Tibial artery (tissue), 4 donors: Measurements from ENCODE around the gene CYLD.

Source experiments
- DNase-seq, 2 donors: peaks; one replicate each; pipeline ENCODE4 v3.0.0-alpha.2; 2019
- H3K27ac ChIP-seq, 2 donors: fragments of 200-600 bp; sonication (generic) in 1 of 2; 1 replicate in 1 of 2; 2 replicates in 1 of 2; pipeline ENCODE4 v1.5.1; 2018 to 2019; ENCODE audit warnings: mild to moderate bottlenecking in 1 of 2
- H3K27me3 ChIP-seq, 2 donors: fragments of 200-600 bp; sonication (generic) in 1 of 2; one replicate each; pipeline versions ENCODE4 v1.5.1 to v1.6.0; 2016 to 2019
- H3K36me3 ChIP-seq, 3 donors: fragments of 200-600 bp; sonication (generic) in 2 of 3; one replicate each; pipeline ENCODE4 v1.5.1; 2016 to 2019; ENCODE audit warnings: mild to moderate bottlenecking in 2 of 3
- H3K4me1 ChIP-seq, 4 donors: fragments of 200-600 bp; sonication (generic) in 2 of 4; 1 replicate in 3 of 4; 2 replicates in 1 of 4; pipeline ENCODE4 v1.5.1; 2016 to 2019
- H3K4me3 ChIP-seq, 2 donors: fragments of 200-600 bp; sonication (generic) in 1 of 2; 1 replicate in 1 of 2; 2 replicates in 1 of 2; pipeline ENCODE4 v1.5.1; 2018 to 2019; ENCODE audit warnings: mild to moderate bottlenecking in 2 of 2
- H3K9me3 ChIP-seq, 3 donors: fragments of 200-600 bp; sonication (generic) in 1 of 3; one replicate each; pipeline ENCODE4 v1.5.1; 2016 to 2019
- intact Hi-C: fragments of 100-400 bp; cut with DNase I; formaldehyde crosslinking; loops from one replicate; pipeline ENCODE4 v1.15.0; 2023; ENCODE audit warnings: low total_unique reads
- TF ChIP-seq, protein P1 (sequence below), 2 experiments: fragments of 200-600 bp in 1 of 2; fragments of 450-650 bp in 1 of 2; IDR thresholded peaks; one replicate each; pipeline ENCODE4 v1.5.1; 2017 to 2019; ENCODE audit warnings: antibody characterized with exemption in 2 of 2, mild to moderate bottlenecking in 1 of 2, moderate library complexity in 1 of 2

The CYLD gene

DNA sequence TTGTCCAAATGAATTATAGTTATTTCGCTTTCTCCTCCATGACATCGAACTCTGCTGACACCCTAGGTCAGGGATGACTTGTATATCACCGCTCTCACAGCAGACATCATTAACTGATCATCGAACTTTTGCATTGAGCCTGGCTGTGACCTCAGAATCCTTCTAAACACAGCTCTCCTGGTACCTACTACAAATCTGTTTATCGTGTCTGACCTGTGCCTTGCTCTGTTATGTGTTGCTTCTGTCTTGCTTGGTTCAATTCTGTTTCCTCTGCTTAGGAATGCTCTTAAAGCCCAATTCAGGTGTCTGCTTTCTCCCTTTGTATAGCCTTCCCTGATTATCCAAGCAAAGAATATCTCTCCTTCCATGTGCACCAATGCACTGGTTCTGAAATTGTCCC, 78.3 kb downstream of the CYLD start:
- H3K4me3 ChIP-seq, result no peak overlapping the region
- H3K9me3 ChIP-seq, result no peaks in the 10 kb centered on the region
- TF ChIP-seq, protein P1, sequence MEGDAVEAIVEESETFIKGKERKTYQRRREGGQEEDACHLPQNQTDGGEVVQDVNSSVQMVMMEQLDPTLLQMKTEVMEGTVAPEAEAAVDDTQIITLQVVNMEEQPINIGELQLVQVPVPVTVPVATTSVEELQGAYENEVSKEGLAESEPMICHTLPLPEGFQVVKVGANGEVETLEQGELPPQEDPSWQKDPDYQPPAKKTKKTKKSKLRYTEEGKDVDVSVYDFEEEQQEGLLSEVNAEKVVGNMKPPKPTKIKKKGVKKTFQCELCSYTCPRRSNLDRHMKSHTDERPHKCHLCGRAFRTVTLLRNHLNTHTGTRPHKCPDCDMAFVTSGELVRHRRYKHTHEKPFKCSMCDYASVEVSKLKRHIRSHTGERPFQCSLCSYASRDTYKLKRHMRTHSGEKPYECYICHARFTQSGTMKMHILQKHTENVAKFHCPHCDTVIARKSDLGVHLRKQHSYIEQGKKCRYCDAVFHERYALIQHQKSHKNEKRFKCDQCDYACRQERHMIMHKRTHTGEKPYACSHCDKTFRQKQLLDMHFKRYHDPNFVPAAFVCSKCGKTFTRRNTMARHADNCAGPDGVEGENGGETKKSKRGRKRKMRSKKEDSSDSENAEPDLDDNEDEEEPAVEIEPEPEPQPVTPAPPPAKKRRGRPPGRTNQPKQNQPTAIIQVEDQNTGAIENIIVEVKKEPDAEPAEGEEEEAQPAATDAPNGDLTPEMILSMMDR (IDR thresholded peaks at IDR 0.05), result no peak
- H3K27me3 ChIP-seq, result no peaks in the 10 kb centered on the region
- no peaks in the 10 kb centered on the region for H3K36me3 ChIP-seq
- no peak for DNase-seq
- H3K4me1 ChIP-seq, result no peaks in the 10 kb centered on the region
- H3K27ac ChIP-seq, result no peak overlapping the region
- intact Hi-C loops, result no loop called here

DNA sequence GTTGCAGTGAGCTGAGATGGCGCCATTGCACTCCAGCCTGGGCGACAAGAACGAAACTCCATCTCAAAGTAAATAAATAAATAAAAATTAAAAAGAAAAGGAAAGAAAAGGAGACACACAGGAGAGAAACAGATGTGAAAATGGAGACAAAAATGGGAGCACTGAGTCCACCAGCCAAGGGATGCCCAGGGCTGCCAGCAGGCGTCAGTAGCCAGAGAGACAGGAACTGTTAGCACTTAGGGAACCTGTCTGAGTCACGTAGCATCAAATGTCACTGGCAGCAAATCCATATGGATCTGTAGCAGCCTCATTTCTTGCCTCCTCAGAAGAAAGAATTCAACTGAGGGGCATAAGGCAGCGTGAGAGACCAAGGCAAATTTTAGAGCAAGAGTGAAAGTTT, 79.7 kb downstream of the CYLD start:
- no peaks in the 10 kb centered on the region for H3K4me1 ChIP-seq
- no peak for DNase-seq
- H3K27me3 ChIP-seq, result no peaks in the 10 kb centered on the region
- TF ChIP-seq, protein P1 (IDR thresholded peaks at IDR 0.05), result no peak
- H3K9me3 ChIP-seq, result no peaks in the 10 kb centered on the region
- no peak overlapping the region for H3K27ac ChIP-seq
- H3K4me3 ChIP-seq, result no peak overlapping the region
- intact Hi-C loops, result no loop called here
- H3K36me3 ChIP-seq, result no peaks in the 10 kb centered on the region

DNA sequence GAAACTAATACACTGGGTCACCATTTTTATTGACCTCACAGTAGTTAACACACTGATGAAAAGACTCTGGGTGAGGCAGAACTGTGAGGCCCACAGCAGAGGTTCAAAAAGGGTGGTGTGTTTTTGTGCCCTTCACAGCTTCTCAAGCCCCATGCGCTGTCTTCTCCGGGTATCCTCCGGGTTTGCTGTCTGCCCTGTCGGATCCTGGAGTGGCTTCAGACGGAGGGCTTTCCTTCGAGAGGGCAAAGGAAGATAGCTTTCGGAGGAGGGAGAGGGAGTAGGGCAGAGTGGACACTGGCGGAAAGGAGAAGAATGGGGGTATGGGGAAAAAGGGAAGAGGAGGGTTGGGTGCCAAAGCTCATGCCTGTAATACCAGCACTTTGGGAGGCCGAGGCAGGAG, 80.8 kb downstream of the CYLD start:
- intact Hi-C loops, result no loop called here
- no peaks in the 10 kb centered on the region for H3K4me1 ChIP-seq
- H3K9me3 ChIP-seq, result no peaks in the 10 kb centered on the region
- no peak overlapping the region for H3K27ac ChIP-seq
- DNase-seq, result no peak
- no peak overlapping the region for H3K4me3 ChIP-seq
- H3K36me3 ChIP-seq, result no peaks in the 10 kb centered on the region
- no peaks in the 10 kb centered on the region for H3K27me3 ChIP-seq
- TF ChIP-seq, protein P1 (IDR thresholded peaks at IDR 0.05), result no peak

DNA sequence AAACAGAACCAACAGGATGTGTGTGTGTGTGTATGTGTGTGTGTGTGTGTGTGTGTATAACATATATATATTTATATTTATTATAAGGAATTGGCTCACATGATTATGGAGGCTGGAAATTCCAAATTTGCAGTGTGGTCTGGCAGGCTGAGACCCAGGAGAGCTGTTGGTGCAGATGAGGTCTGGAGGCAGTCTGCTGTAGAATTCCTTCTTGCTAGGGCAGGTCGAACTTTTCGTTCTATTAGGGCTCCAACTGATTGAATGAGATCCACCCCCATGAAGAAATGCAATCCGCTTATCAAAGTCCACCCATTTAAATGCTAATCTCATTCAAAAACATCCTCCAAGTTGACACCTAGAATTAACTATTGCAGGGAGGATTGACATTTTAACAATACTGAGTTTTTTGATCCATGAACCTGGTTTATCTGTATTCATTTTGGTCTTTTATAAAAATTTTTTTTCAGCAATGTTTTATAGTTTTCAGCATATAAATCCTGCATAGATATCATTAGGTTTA, 85.0 kb downstream of the CYLD start:
- Histone ChIP-seq H3K27ac (no peak overlapping the region), H3K4me3 (no peak overlapping the region), H3K9me3 (no peaks in the 10 kb centered on the region), H3K4me1 (no peaks in the 10 kb centered on the region), H3K27me3 (no peaks in the 10 kb centered on the region), H3K36me3 (no peaks in the 10 kb centered on the region)
- intact Hi-C loops, result no loop called here
- TF ChIP-seq, protein P1 (IDR thresholded peaks at IDR 0.05), result no peak
- no peak for DNase-seq

DNA sequence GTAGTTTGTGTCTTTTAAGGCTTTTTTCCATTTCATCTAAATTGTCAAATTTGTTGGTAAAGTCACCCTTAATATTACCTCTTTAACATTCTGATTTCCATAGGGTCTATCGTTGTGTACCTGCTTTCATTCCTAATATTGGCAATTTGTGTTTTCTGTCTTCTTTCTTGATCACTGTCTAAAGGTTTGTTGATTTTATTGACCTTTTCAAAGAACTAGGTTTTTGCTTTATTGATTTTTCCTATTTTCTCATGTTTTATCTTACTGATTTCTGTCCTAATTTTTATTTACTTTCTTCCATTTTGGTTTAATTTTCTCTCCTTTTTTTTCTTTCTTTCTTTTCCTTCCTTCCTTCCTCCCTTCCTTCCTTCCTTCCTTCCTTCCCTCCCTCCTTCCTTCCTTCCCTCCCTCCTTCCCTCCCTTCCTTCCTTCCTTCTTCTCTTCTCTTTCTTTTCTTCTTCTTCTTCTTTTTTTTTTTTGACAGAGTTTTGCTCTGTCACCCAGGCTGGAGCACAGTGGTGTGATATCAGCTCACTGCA, 86.3 kb downstream of the CYLD start:
- Histone ChIP-seq H3K9me3 (no peaks in the 10 kb centered on the region), H3K4me1 (no peaks in the 10 kb centered on the region), H3K4me3 (no peak overlapping the region), H3K36me3 (no peaks in the 10 kb centered on the region), H3K27ac (no peak overlapping the region), H3K27me3 (no peaks in the 10 kb centered on the region)
- intact Hi-C loops, result no loop called here
- DNase-seq, result no peak
- TF ChIP-seq, protein P1 (IDR thresholded peaks at IDR 0.05), result no peak

DNA sequence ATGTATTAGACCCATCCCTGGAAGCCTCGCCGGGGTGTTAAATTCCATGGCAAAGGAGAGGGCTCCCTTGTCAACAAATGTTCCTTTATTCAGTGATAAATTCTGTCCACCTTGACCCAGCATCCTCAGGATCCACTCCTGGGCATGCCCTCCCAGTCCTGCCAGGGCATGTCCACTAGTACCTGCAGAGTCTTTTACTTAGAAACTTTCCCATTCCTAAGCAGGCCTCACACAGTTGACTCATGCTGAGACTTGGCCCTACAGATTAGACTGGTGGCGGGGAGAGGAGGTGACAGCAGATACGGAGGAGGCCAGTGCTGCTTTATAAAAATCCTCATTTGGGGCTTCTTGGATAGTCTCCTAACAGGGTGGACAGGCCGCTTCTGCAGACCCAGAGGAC, 88.8 kb downstream of the CYLD start:
- Histone ChIP-seq H3K36me3 (no peaks in the 10 kb centered on the region), H3K27ac (no peak overlapping the region), H3K27me3 (peaks cover 0 to 4% of the 10 kb centered on the region in 2 donors), H3K4me3 (no peak overlapping the region), H3K4me1 (no peaks in the 10 kb centered on the region), H3K9me3 (no peaks in the 10 kb centered on the region)
- TF ChIP-seq, protein P1 (IDR thresholded peaks at IDR 0.05), result no peak
- no peak for DNase-seq
- intact Hi-C loops, result no loop called here
